Measurements from ENCODE around the gene TAF6. TPM values are rescaled to one million over a fixed set of nuclear protein-coding genes. Genes with fewer than 3 reads are reported as not detected.
"Not testable (repeated sequence)": the region's sequence is repeated elsewhere in the genome, so short reads cannot be mapped to it uniquely, and the experiment has no call there.

Gene TAF6
- total RNA-seq, 2 experiments from 2014 or later = 63.7 to 65.9 TPM

DNA sequence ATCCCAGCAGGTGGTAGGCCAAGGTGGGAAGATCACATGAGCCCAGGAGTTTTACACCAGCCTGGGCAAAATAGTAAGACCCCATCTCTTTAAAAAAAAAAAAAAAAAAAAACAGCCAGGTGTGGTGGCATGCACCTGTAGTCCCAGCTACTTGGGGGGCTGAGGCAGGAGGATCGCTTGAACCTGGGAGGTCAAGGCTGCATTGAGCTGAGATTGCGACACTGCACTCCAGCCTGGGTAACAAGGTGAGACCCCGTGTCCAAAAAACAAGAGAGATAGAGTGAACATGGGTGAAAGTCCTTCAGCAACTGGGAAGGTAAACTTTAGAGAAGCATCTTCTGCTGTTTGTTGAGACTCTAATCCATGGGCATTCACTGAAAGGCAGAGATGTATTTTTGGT, 23.3 kb upstream of the TAF6 start:
- no peaks in the 10 kb centered on the region for H3K27me3 Mint-ChIP-seq
- H3K4me3 Mint-ChIP-seq = no peak overlapping the region
- no peaks in the 10 kb centered on the region for H3K9me3 Mint-ChIP-seq
- peaks cover 14% of the 10 kb centered on the region for H3K4me1 Mint-ChIP-seq
- H3K36me3 Mint-ChIP-seq = no peaks in the 10 kb centered on the region
- no peak overlapping the region for H3K27ac Mint-ChIP-seq
- POLR2A ChIA-PET = interaction anchor here (0.5 to 1.3 kb wide), 2 partner anchors 11 to 35 kb away, joined by 3 read pairs; partner anchors contain the start of genes GPC2 and STAG3
- DNase-seq (no peak), ATAC-seq (ENCODE audit: low read depth) (no peak)

DNA sequence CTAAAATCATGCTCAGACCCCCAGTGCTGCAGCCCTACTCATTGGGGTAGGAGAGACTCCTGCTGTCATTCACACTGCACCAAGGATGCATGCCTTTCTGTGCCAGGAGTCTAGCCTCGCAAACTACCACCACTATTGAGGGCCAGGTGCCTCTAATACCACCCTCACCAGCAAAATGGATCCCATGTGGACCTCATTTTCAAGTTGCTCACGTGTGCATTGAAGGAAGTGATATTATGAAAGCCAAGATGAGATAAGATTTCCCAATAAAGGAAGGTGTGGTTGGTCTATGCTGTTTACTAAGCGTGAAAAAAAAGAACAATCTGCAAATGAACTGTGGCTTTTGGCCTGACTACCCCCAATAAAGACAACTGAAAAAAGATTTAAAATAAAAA, 22.4 kb upstream of the TAF6 start:
- H3K9me3 Mint-ChIP-seq = no peaks in the 10 kb centered on the region
- DNase-seq (no peak), ATAC-seq (ENCODE audit: low read depth) (no peak)
- no peaks in the 10 kb centered on the region for H3K36me3 Mint-ChIP-seq
- no peak overlapping the region for H3K4me3 Mint-ChIP-seq
- POLR2A ChIA-PET = interaction anchor here (0.6 to 1.3 kb wide), 2 partner anchors 10 to 36 kb away, joined by 3 read pairs; partner anchors contain the start of genes GPC2 and STAG3
- H3K27me3 Mint-ChIP-seq = no peaks in the 10 kb centered on the region
- H3K4me1 Mint-ChIP-seq = peaks cover 14% of the 10 kb centered on the region
- no peak overlapping the region for H3K27ac Mint-ChIP-seq

DNA sequence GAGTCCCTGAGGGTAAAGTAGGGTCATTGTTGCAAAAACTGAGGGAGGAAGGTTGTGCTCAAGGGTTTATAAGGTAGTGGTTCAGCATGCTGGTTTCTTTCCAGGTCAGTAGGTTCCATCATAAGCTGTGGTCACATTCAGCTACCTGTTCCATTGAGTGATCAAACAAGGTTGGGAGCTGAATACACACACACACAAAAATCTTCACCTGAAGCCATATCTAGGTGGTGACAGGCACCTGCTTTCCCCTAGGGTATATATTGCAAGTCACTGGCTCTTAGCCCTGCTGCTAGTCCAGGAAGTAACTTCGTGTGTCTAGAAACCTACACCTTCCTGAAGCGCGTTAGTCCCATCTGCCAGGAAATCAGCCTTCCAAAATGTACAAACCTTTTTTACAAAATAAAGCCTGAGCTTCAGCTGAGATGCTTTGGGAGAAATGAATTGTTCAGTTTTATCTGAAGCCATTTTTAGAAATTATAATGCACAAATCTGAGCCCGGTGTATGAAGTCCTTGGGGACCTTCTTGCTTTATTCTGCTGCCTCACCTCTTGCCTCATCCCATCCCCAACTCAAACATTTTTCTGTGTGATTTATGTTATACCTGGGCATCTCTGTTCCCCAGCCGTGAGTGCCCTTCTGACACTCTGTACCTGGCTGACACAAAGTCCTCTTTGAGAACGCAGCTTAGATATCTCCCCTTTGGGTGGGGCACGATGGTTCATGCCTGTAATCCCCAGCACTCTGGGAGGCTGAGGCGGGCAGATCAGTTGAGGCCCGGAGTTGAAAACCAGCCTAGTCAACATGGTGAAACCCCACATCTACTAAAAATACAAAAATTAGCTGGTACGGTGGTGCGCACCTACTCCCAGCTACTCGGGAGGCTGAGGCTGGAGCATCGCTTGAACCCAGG, 18.9 kb upstream of the TAF6 start:
- peaks cover 14% of the 10 kb centered on the region for H3K4me1 Mint-ChIP-seq
- peak overlapping the region; percentile 83 for H3K27ac Mint-ChIP-seq

GRCh38 chr7:100132697-100133151, 13.6 kb upstream of the TAF6 start:
- H3K9me3 Mint-ChIP-seq = no peaks in the 10 kb centered on the region
- H3K36me3 Mint-ChIP-seq = no peaks in the 10 kb centered on the region
- H3K4me3 Mint-ChIP-seq = no peak overlapping the region
- H3K4me1 Mint-ChIP-seq = peaks cover 18% of the 10 kb centered on the region
- POLR2A ChIA-PET = interaction anchor here (0.7 to 2.2 kb wide), 9 partner anchors 16 to 212 kb away, joined by 3 to 14 read pairs (median 5); partner anchors contain the start of genes AP4M1, LAMTOR4, MCM7 and PVRIG
- peak; percentile 68 for DNase-seq
- peak; percentile 74 for ATAC-seq (ENCODE audit: low read depth)
- no peaks in the 10 kb centered on the region for H3K27me3 Mint-ChIP-seq
- no peak overlapping the region for H3K27ac Mint-ChIP-seq

More for the DNA sequence above, 18.9 kb upstream of the TAF6 start:
- Mint-ChIP-seq H3K9me3 (no peaks in the 10 kb centered on the region), H3K4me3 (peak overlapping the region; percentile 66), H3K27me3 (no peaks in the 10 kb centered on the region), H3K36me3 (no peaks in the 10 kb centered on the region)
- DNase-seq (no peak), ATAC-seq (ENCODE audit: low read depth) (peak; percentile 72)
- POLR2A ChIA-PET = interaction anchor here (0.6 to 4.0 kb wide), 11 partner anchors 9 to 700 kb away, joined by 3 to 24 read pairs (median 4); partner anchors contain the start of genes AP4M1, CPSF4, GAL3ST4 and LAMTOR4

- ATAC-seq (ENCODE audit: low read depth) (no peak), DNase-seq (no peak)
- POLR2A ChIA-PET = interaction anchor here (0.7 to 1.3 kb wide), 5 partner anchors 16 to 213 kb away, joined by 3 to 7 read pairs (median 4); partner anchors contain the start of genes AP4M1, LAMTOR4 and MCM7
- Mint-ChIP-seq H3K9me3 (no peaks in the 10 kb centered on the region), H3K36me3 (no peaks in the 10 kb centered on the region), H3K4me3 (no peak overlapping the region), H3K4me1 (peaks cover 16% of the 10 kb centered on the region), H3K27me3 (no peaks in the 10 kb centered on the region), H3K27ac (no peak overlapping the region)
Measured at GRCh38 chr7:100132126-100132525, 13.0 kb upstream of the TAF6 start.

DNA sequence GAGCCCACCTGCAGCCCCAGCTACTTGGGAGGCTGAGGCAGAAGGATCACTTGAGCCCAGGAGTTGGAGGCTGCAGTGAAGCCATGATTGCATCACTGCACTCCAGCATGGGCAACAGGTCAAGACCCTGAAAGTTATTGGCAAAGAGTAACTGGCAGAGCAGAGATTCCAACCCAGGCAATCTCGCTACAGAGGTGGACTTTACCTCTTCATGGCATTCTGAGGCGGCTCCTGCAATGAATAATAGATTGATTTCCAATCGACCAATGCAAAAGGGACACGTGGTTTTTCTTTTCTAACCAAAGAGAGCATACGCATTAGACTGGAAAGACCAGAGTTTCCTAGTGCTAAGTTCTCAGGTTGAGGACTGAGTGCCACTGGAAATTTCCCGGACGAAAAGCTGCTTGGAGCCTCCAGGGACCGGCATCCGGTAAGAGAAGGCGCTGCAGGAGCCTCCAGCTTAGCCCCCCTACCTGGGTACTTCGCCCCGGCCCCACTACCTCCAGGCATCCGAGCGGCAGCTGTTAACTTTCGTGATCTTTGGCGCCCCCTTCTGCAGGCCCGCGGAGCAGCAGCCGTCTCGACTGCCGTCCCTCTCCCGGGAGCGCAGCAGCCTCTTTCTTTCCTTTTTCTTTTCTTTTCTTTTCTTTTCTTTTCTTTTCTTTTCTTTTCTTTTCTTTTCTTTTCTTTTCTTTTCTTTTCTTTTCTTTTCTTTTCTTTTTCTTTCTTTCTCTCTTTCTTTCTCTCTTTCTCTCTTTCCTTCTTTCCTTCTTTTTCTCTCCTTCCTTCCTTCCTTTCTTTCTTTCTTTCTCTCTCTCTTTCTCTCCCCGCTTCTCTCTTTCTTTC, 11.7 kb upstream of the TAF6 start:
- ATAC-seq (ENCODE audit: low read depth) = no peak

GRCh38 chr7:100130220-100130607, 11.1 kb upstream of the TAF6 start:
- ATAC-seq (ENCODE audit: low read depth); DNase-seq; H3K27ac Mint-ChIP-seq; H3K4me3 Mint-ChIP-seq; H3K36me3 Mint-ChIP-seq; H3K27me3 Mint-ChIP-seq; H3K9me3 Mint-ChIP-seq: not testable (repeated sequence)
- POLR2A ChIA-PET = interaction anchor here (0.6 to 1.1 kb wide), 3 partner anchors 30 to 134 kb away, joined by 3 read pairs; no protein-coding TSS in a partner anchor
- peaks cover 18% of the 10 kb centered on the region for H3K4me1 Mint-ChIP-seq

More for the DNA sequence above, 11.7 kb upstream of the TAF6 start:
- Mint-ChIP-seq H3K4me3 (peak overlapping the region; percentile 48), H3K9me3 (no peaks in the 10 kb centered on the region), H3K4me1 (peaks cover 18% of the 10 kb centered on the region), H3K27me3 (no peaks in the 10 kb centered on the region), H3K27ac (no peak overlapping the region), H3K36me3 (no peaks in the 10 kb centered on the region)
- DNase-seq = peak; percentile 87
- POLR2A ChIA-PET = interaction anchor here (0.6 to 1.1 kb wide), 4 partner anchors 11 to 51 kb away, joined by 3 read pairs; partner anchors contain the start of genes AP4M1, CNPY4 and MCM7

DNA sequence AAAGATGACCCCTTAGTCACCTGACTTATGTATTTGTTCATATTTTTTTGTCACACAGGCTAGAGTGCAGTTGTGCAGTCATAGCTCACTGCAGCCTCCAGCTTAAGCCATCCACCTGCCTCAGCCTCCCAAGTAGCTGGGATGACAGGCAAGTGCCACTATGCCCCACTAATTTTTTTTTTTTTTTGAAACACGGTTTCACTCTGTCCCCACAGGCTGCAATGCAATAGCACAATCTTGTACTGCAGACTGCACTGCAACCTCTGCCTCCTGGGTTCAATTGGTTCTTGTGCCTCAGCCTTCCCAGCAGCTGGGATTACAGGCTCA, 9.4 kb upstream of the TAF6 start:
- H3K4me3 Mint-ChIP-seq = peak overlapping the region; percentile 100
- H3K4me1 Mint-ChIP-seq = peaks cover 29% of the 10 kb centered on the region
- no peaks in the 10 kb centered on the region for H3K27me3 Mint-ChIP-seq
- POLR2A ChIA-PET = interaction anchor here (0.6 to 5.4 kb wide), 15 partner anchors 8 to 301 kb away, joined by 3 to 89 read pairs (median 4); partner anchors contain the start of genes AP4M1, LAMTOR4, MCM7 and MEPCE
- ATAC-seq (ENCODE audit: low read depth) = no peak
- no peak for DNase-seq
- H3K27ac Mint-ChIP-seq = peak overlapping the region; percentile 100
- no peaks in the 10 kb centered on the region for H3K9me3 Mint-ChIP-seq
- H3K36me3 Mint-ChIP-seq = peaks cover 4% of the 10 kb centered on the region

GRCh38 chr7:100127866-100128636, 8.9 kb upstream of the TAF6 start:
- Mint-ChIP-seq H3K36me3 (peaks cover 4% of the 10 kb centered on the region), H3K4me1 (peaks cover 29% of the 10 kb centered on the region), H3K4me3 (peak overlapping the region; percentile 100), H3K9me3 (no peaks in the 10 kb centered on the region), H3K27me3 (no peaks in the 10 kb centered on the region), H3K27ac (peak overlapping the region; percentile 100)
- ATAC-seq (ENCODE audit: low read depth) = peak; percentile 17
- POLR2A ChIA-PET = interaction anchor here (0.6 to 5.4 kb wide), 14 partner anchors 8 to 301 kb away, joined by 3 to 89 read pairs (median 4); partner anchors contain the start of genes AP4M1, LAMTOR4, MCM7 and MEPCE
- no peak for DNase-seq

DNA sequence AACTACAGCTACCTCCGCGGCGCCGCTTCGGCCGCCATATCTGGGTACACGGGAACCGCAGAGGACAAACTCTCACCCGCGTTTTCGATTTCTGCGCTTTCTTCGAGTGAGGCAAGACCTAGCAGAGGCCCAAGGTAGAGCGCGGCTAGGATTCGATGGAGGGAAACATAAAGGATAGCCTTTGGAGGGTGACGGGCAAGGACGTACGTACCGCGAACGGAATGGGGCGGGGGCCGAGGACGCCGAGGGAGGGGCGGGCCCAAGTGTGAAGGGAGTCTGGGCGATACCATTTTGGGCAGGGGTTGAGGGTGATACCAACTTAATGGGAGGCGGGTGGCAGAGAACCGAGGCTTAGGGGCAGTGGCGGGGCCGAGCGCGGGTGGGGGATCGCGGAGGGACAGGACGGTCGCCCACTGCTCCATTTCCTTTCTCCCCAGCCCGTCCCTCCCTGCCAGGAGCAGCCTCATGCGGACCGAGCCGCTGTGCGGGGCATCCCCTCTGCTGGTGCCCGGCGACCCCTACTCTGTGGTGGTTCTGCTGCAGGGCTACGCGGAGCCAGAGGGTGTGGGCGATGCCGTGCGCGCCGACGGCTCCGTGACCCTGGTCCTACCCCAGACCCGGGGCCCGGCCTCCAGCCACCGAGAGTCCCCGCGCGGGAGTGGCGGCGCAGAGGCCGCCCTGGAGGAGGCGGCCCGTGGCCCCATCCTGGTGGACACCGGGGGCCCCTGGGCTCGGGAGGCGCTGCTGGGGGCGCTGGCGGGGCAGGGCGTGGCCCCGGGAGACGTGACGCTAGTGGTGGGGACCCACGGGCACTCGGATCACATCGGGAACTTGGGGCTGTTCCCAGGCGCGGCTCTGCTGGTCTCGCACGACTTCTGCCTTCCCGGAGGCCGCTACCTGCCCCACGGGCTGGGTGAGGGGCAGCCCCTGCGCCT, 8.0 kb upstream of the TAF6 start, which contains the start of gene MBLAC1:
Gene MBLAC1, plus strand, starts transcription at position 37 of the 935 bp plus-strand sequence. Its CDS starts 429 bp downstream, at position 466.
- H3K9me3 Mint-ChIP-seq = no peaks in the 10 kb centered on the region
- peaks cover 8% of the 10 kb centered on the region for H3K36me3 Mint-ChIP-seq
- DNase-seq (peak; percentile 87), ATAC-seq (ENCODE audit: low read depth) (peak; percentile 68)
- peak within 1 kb of the TSS; percentile 100 for H3K4me3 Mint-ChIP-seq
- H3K4me1 Mint-ChIP-seq = peaks cover 22% of the 10 kb centered on the region
- POLR2A ChIA-PET = interaction anchor here (0.7 to 5.4 kb wide), 13 partner anchors 11 to 303 kb away, joined by 3 to 89 read pairs (median 4); partner anchors contain the start of genes AP4M1, LAMTOR4, MCM7 and MEPCE
- no peaks in the 10 kb centered on the region for H3K27me3 Mint-ChIP-seq
- H3K27ac Mint-ChIP-seq = peak within 1 kb of the TSS; percentile 100

DNA sequence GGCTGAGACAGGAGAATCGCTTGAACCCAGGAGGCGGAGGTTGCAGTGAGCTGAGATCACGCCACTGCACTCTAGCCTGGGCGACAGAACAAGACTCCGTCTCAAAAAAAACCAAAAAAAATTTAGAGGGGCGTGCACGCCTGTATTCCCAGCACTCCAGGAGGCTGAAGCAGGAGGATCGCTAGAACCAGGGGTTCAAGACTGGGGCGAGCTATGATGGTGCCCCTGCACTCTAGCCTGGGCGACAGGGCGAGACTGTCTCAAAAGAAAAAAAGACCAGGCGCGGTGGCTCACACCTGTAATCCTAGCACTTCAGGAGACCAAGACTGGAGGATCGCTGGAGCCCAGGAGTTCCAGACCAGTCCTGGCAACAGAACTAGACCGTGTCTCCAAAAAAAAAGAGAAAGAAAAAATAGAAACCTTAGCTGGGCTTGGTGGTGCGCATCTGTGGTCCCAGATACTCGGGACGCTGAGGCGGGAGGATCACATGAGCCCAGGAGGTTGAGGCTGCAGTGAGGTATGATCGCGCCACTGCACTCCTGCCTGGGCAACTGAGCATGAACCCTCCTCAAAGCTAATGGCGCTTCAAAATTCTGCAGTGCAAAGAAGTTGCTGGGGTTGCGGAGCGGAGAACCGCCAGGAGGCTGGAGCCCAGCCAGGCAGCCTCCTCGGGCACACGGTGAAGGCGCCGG, 7.2 kb upstream of the TAF6 start:
- Mint-ChIP-seq H3K9me3 (no peaks in the 10 kb centered on the region), H3K27me3 (no peaks in the 10 kb centered on the region), H3K36me3 (peaks cover 8% of the 10 kb centered on the region), H3K4me1 (peaks cover 23% of the 10 kb centered on the region), H3K27ac (peak overlapping the region; percentile 100), H3K4me3 (peak overlapping the region; percentile 100)
- ATAC-seq (ENCODE audit: low read depth) (peak; percentile 35), DNase-seq (no peak)
- POLR2A ChIA-PET = interaction anchor here (0.6 to 5.4 kb wide), 10 partner anchors 11 to 546 kb away, joined by 3 to 89 read pairs (median 4); partner anchors contain the start of genes AP4M1, LAMTOR4, MCM7 and MEPCE
